ENCODE data around the gene CRACR2A. TPM values are rescaled to one million over a fixed set of nuclear protein-coding genes. Genes with fewer than 3 reads are reported as not detected.

Gene CRACR2A
- total RNA-seq, 1 experiment from 2014 or later, result 0.92 TPM

- no TSS peak for BruUV-seq (replicated peaks)
- no peak for ATAC-seq
- CTCF ChIA-PET, result no interaction called here
- POLR2A ChIA-PET, result no interaction called here
- H3K27ac ChIP-seq (ENCODE audit: low read length), result no peak overlapping the region
- H3K4me1 ChIP-seq (ENCODE audit: control insufficient read depth, insufficient read depth, low read length), result no peaks in the 10 kb centered on the region
- H3K36me3 ChIP-seq (ENCODE audit: control insufficient read depth, insufficient read depth, low read length), result no peaks in the 10 kb centered on the region
- H3K9me3 ChIP-seq (ENCODE audit: control insufficient read depth, insufficient read depth, low read depth, low read length), result no peaks in the 10 kb centered on the region
- TF ChIP-seq SIN3A (IDR thresholded peaks at IDR 0.05; ENCODE audit: borderline replicate concordance, insufficient read depth, low read depth, low read length) (no peak), TCF7L2 (IDR thresholded peaks at IDR 0.05; ENCODE audit: low read depth, low read length) (no peak), CTCF (IDR thresholded peaks at IDR 0.05) (no peak), POLR2AphosphoS5 (IDR thresholded peaks at IDR 0.05; ENCODE audit: low read depth, low read length) (no peak), REST (IDR thresholded peaks at IDR 0.05; ENCODE audit: insufficient read depth in 1 of 2, low read depth in 2 of 2, low read length in 1 of 2) (no peak)
- no peak for DNase-seq (ENCODE audit: low read depth, low spot score)
- 0 out of 2 replicates have a peak, but pooled peaks cover 2% of the 10 kb centered on the region for H3K27me3 ChIP-seq (ENCODE audit: control insufficient read depth, insufficient read depth, low read length)
- in situ Hi-C loops (cut with HindIII; ENCODE audit: low pct_unique_long_range_greater_than_20kb, low sequenced_read_pairs) (no loop called here), intact Hi-C loops (cut with micrococcal nuclease; ENCODE audit: unreplicated experiment) (loop anchor here (10.0 kb wide), 1 partner anchor 106 kb away; no protein-coding TSS in a partner anchor)
- no peak overlapping the region for H3K4me3 ChIP-seq (ENCODE audit: low read depth in 2 of 2, low read length in 2 of 2)
Measured at GRCh38 chr12:3770891-3771290, 18.0 kb upstream of the CRACR2A start.

GRCh38 chr12:3768911-3769447 lies 16.1 kb upstream of the CRACR2A start:
- no peak overlapping the region for H3K4me3 ChIP-seq (ENCODE audit: low read depth in 2 of 2, low read length in 2 of 2)
- no TSS peak for BruUV-seq (replicated peaks)
- no peaks in the 10 kb centered on the region for H3K9me3 ChIP-seq (ENCODE audit: control insufficient read depth, insufficient read depth, low read depth, low read length)
- CTCF ChIA-PET, result no interaction called here
- ATAC-seq (no peak), DNase-seq (ENCODE audit: low read depth, low spot score) (no peak)
- in situ Hi-C loops (cut with HindIII; ENCODE audit: low pct_unique_long_range_greater_than_20kb, low sequenced_read_pairs) (no loop called here), intact Hi-C loops (cut with micrococcal nuclease; ENCODE audit: unreplicated experiment) (no loop called here)
- 0 out of 2 replicates have a peak, but pooled peaks cover 2% of the 10 kb centered on the region for H3K27me3 ChIP-seq (ENCODE audit: control insufficient read depth, insufficient read depth, low read length)
- POLR2A ChIA-PET, result no interaction called here
- no peak for TF ChIP-seq CTCF (IDR thresholded peaks at IDR 0.05)
- TF ChIP-seq REST (IDR thresholded peaks at IDR 0.05; ENCODE audit: insufficient read depth in 1 of 2, low read depth in 2 of 2, low read length in 1 of 2), result no peak
- TF ChIP-seq TCF7L2 (IDR thresholded peaks at IDR 0.05; ENCODE audit: low read depth, low read length), result no peak
- TF ChIP-seq SIN3A (IDR thresholded peaks at IDR 0.05; ENCODE audit: borderline replicate concordance, insufficient read depth, low read depth, low read length), result no peak
- TF ChIP-seq POLR2AphosphoS5 (IDR thresholded peaks at IDR 0.05; ENCODE audit: low read depth, low read length), result no peak
- H3K4me1 ChIP-seq (ENCODE audit: control insufficient read depth, insufficient read depth, low read length), result no peaks in the 10 kb centered on the region
- no peak overlapping the region for H3K27ac ChIP-seq (ENCODE audit: low read length)
- no peaks in the 10 kb centered on the region for H3K36me3 ChIP-seq (ENCODE audit: control insufficient read depth, insufficient read depth, low read length)

All from Panc1 (cell line).